H9 (cell line): ENCODE results near the gene AMIGO3. TPM values are rescaled to one million over a fixed set of nuclear protein-coding genes. Genes with fewer than 3 reads are reported as not detected.

Experiments
- DNase-seq: peaks from one replicate; pipeline ENCODE4 v3.0.0-alpha.2; 2017
- H2AFZ ChIP-seq: one replicate; pipeline ENCODE4 v1.6.1; 2013; ENCODE audit warnings: mild to moderate bottlenecking, low read length, control low read depth, moderate library complexity
- H2AK5ac ChIP-seq: 2 replicates; pipeline ENCODE4 v1.6.1; 2013; ENCODE audit warnings: low read length, control low read depth, mixed read lengths; ENCODE audit not compliant: insufficient read length
- H2BK120ac ChIP-seq: one replicate; pipeline ENCODE4 v1.6.1; 2013; ENCODE audit warnings: low read depth, mild to moderate bottlenecking, low read length, control low read depth, inconsistent platforms; ENCODE audit not compliant: poor library complexity, severe bottlenecking
- H2BK12ac ChIP-seq: 2 replicates; pipeline ENCODE4 v1.6.1; 2013; ENCODE audit warnings: low read length, control low read depth, mixed read lengths, low read depth; ENCODE audit not compliant: insufficient read length
- H2BK15ac ChIP-seq: 2 replicates; pipeline ENCODE4 v1.6.1; 2013; ENCODE audit warnings: low read depth, low read length, control low read depth
- H2BK20ac ChIP-seq: one replicate; pipeline ENCODE4 v1.6.1; 2013; ENCODE audit warnings: low read depth, mild to moderate bottlenecking, low read length, control low read depth, inconsistent platforms; ENCODE audit not compliant: poor library complexity, severe bottlenecking
- H2BK5ac ChIP-seq: 2 replicates; pipeline ENCODE4 v1.6.1; 2013; ENCODE audit warnings: low read length, control low read depth, mixed read lengths; ENCODE audit not compliant: insufficient read length
- H3K14ac ChIP-seq: 2 replicates; pipeline ENCODE4 v1.6.1; 2013; ENCODE audit warnings: low read length, control low read depth; ENCODE audit not compliant: insufficient read depth
- H3K18ac ChIP-seq: 2 replicates; pipeline ENCODE4 v1.6.1; 2013; ENCODE audit warnings: low read depth, mild to moderate bottlenecking, mixed read lengths, low read length, control low read depth; ENCODE audit not compliant: insufficient read length
- H3K23ac ChIP-seq: 2 replicates; pipeline ENCODE4 v1.6.1; 2013; ENCODE audit warnings: low read length, control low read depth, mixed read lengths, low read depth; ENCODE audit not compliant: insufficient read length
- H3K23me2 ChIP-seq: 2 replicates; pipeline ENCODE4 v1.6.1; 2013; ENCODE audit warnings: low read depth, mild to moderate bottlenecking, mixed read lengths, low read length, control low read depth; ENCODE audit not compliant: insufficient read length, poor library complexity, severe bottlenecking
- H3K27ac ChIP-seq: 2 replicates; pipeline ENCODE4 v1.5.1; 2013; ENCODE audit warnings: low read length, control low read depth, mixed read lengths, low read depth; ENCODE audit not compliant: insufficient read length
- H3K27me3 ChIP-seq: 2 replicates; pipeline ENCODE4 v1.6.1; 2013; ENCODE audit warnings: low read length, control low read depth, inconsistent platforms; ENCODE audit not compliant: insufficient read depth
- H3K4ac ChIP-seq: 2 replicates; pipeline ENCODE4 v1.6.1; 2013; ENCODE audit warnings: low read depth, mild to moderate bottlenecking, control low read depth, inconsistent platforms, low read length, moderate library complexity
- H3K4me1 ChIP-seq: 2 replicates; pipeline ENCODE4 v1.6.1; 2013; ENCODE audit warnings: low read length, control low read depth, inconsistent platforms; ENCODE audit not compliant: insufficient read depth
- H3K4me2 ChIP-seq: 2 replicates; pipeline ENCODE4 v1.6.1; 2013; ENCODE audit warnings: low read length, control low read depth, mixed read lengths; ENCODE audit not compliant: insufficient read length, insufficient read depth
- H3K56ac ChIP-seq: 2 replicates; pipeline ENCODE4 v1.6.1; 2013; ENCODE audit warnings: low read depth, mild to moderate bottlenecking, mixed read lengths, low read length, control low read depth; ENCODE audit not compliant: insufficient read length
- H3K79me1 ChIP-seq: 2 replicates; pipeline ENCODE4 v1.6.1; 2013; ENCODE audit warnings: low read depth, mild to moderate bottlenecking, moderate library complexity, low read length, control low read depth, inconsistent platforms; ENCODE audit not compliant: insufficient read depth, poor library complexity, severe bottlenecking
- H3K79me2 ChIP-seq: 2 replicates; pipeline ENCODE4 v1.6.1; 2013; ENCODE audit warnings: low read length, control low read depth, inconsistent platforms; ENCODE audit not compliant: insufficient read depth
- H3K9ac ChIP-seq: 2 replicates; pipeline ENCODE4 v1.6.1; 2013; ENCODE audit warnings: low read length, control low read depth, mixed read lengths; ENCODE audit not compliant: insufficient read length; ENCODE audit errors: extremely low read depth
- H3K9me3 ChIP-seq: one replicate; pipeline ENCODE4 v1.6.1; 2013; ENCODE audit warnings: low read depth, low read length, inconsistent platforms; ENCODE audit not compliant: control insufficient read depth
- H3T11ph ChIP-seq: one replicate; pipeline ENCODE4 v1.6.1; 2013; ENCODE audit warnings: mild to moderate bottlenecking, low read length, control low read depth, inconsistent platforms
- H4K20me1 ChIP-seq: one replicate; pipeline ENCODE4 v1.6.1; 2013; ENCODE audit not compliant: control insufficient read depth, insufficient read length, insufficient read depth
- H4K5ac ChIP-seq: 2 replicates; pipeline ENCODE4 v1.6.1; 2013; ENCODE audit warnings: low read depth, mild to moderate bottlenecking, mixed read lengths, low read length, control low read depth; ENCODE audit not compliant: insufficient read length
- H4K8ac ChIP-seq: replicated peaks from 2 replicates; pipeline ENCODE4 v1.6.1; 2013; ENCODE audit warnings: low read length, control low read depth, mixed read lengths, low read depth; ENCODE audit not compliant: insufficient read length
- H4K91ac ChIP-seq: 2 replicates; pipeline ENCODE4 v1.6.1; 2013; ENCODE audit warnings: low read depth, mild to moderate bottlenecking, moderate library complexity, mixed read lengths, low read length, control low read depth; ENCODE audit not compliant: insufficient read length
- H3K27ac Mint-ChIP-seq, 3 experiments: 2 replicates in 2 of 3; 3 replicates in 1 of 3; pipeline ENCODE4 v1.8.0; 2020 to 2021; ENCODE audit warnings: mixed read lengths in 3 of 3, mild to moderate bottlenecking in 1 of 3, moderate library complexity in 1 of 3
- H3K27me3 Mint-ChIP-seq: 2 replicates; pipeline ENCODE4 v1.8.0; 2021; ENCODE audit warnings: low read depth, mild to moderate bottlenecking, moderate library complexity, mixed read lengths
- H3K36me3 Mint-ChIP-seq, 3 experiments: 2 replicates in 2 of 3; 3 replicates in 1 of 3; pipeline ENCODE4 v1.8.0; 2020 to 2021; ENCODE audit warnings: low read depth in 3 of 3, mixed read lengths in 3 of 3; ENCODE audit not compliant: insufficient read depth in 1 of 3
- H3K4me1 Mint-ChIP-seq, 2 experiments: 2 replicates each; pipeline ENCODE4 v1.8.0; 2020; ENCODE audit warnings: mixed read lengths in 2 of 2
- H3K4me3 Mint-ChIP-seq, 2 experiments: 2 replicates in 1 of 2; 3 replicates in 1 of 2; pipeline ENCODE4 v1.8.0; 2020 to 2021; ENCODE audit warnings: mild to moderate bottlenecking in 2 of 2, mixed read lengths in 2 of 2, moderate library complexity in 1 of 2
- H3K9me3 Mint-ChIP-seq, 2 experiments: 2 replicates in 1 of 2; 3 replicates in 1 of 2; pipeline ENCODE4 v1.8.0; 2020; ENCODE audit warnings: mild to moderate bottlenecking in 2 of 2, mixed read lengths in 2 of 2, moderate library complexity in 1 of 2
- WGBS: extraction: QIAGEN DNeasy Blood & Tissue Kit; methylation state at CpG from one replicate; pipeline ENCODE4 v1.1.7; 2013; ENCODE audit warnings: missing lambda C conversion rate, low lambda C conversion rate, mixed read lengths; ENCODE audit not compliant: insufficient read length; ENCODE audit errors: extremely low coverage; 5-methylcytosine and 5-hydroxymethylcytosine counted together
- total RNA-seq: library from RNA; stranded (reverse); gene quantifications from 2 replicates; pipeline ENCODE4 v1.2.1, GENCODE V29; 2021
- TF ChIP-seq, protein P1 (sequence below): fragments of 200-600 bp; sonication (generic); conservative IDR thresholded peaks from 3 replicates; pipeline ENCODE4 v1.8.0; 2021; ENCODE audit warnings: antibody characterized with exemption, mild to moderate bottlenecking

Gene AMIGO3
- total RNA-seq, 1 experiment from 2014 or later: 3.8 TPM

DNA sequence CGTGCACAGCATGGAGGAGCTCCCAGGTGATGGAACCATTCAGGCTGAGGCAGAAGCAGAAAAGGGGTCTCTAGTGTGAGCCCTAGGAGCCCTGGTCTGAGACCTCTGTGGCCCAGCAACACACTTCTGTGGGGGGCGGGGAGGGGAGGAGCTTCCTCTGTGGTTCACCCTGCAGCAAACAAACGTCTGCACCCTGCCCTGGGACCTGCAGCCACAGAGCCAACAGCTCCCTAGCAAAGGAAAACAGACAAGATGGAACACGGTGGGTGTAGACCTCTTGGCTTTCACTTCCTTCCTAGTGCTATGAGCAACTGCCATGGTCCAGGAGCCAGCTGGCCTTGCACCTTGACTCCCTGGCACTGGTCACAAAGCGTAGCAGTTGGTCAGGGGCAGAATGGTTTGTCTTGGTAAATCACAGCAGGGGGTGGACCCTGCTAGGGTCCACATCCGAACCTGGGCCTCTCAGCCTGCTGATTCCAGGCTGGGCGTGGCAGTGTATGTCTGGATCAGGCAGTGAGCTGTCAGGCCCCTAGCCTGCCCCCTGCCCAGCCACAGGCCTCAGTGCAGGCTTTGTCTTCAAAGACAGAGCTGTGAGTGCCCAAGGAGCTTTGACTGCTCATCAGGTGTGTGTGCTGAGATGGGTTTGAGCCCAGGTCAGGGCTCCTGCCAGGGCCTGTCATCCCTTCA, 6.7 kb downstream of the AMIGO3 start:
- WGBS: no CpG with 5 or more reads among the region's 7 CpGs

More for the DNA sequence above, 6.7 kb downstream of the AMIGO3 start:
- no peak overlapping the region for H3K9ac ChIP-seq
- H2BK12ac ChIP-seq: no peak overlapping the region
- no peak overlapping the region for H2BK15ac ChIP-seq
- H3K14ac ChIP-seq: no peak overlapping the region
- no peak overlapping the region for H4K8ac ChIP-seq
- H3K56ac ChIP-seq: no peak overlapping the region
- H2AK5ac ChIP-seq: no peak overlapping the region
- no peak overlapping the region for H2BK20ac ChIP-seq
- TF ChIP-seq, protein P1, sequence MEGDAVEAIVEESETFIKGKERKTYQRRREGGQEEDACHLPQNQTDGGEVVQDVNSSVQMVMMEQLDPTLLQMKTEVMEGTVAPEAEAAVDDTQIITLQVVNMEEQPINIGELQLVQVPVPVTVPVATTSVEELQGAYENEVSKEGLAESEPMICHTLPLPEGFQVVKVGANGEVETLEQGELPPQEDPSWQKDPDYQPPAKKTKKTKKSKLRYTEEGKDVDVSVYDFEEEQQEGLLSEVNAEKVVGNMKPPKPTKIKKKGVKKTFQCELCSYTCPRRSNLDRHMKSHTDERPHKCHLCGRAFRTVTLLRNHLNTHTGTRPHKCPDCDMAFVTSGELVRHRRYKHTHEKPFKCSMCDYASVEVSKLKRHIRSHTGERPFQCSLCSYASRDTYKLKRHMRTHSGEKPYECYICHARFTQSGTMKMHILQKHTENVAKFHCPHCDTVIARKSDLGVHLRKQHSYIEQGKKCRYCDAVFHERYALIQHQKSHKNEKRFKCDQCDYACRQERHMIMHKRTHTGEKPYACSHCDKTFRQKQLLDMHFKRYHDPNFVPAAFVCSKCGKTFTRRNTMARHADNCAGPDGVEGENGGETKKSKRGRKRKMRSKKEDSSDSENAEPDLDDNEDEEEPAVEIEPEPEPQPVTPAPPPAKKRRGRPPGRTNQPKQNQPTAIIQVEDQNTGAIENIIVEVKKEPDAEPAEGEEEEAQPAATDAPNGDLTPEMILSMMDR: peak; percentile 25; the same call in 2 of the 3 replicates
- H3K27me3 ChIP-seq: no peaks in the 10 kb centered on the region
- no peak overlapping the region for H2BK5ac ChIP-seq
- H4K91ac ChIP-seq: no peak overlapping the region
- Mint-ChIP-seq H3K27ac (no peak overlapping the region; a peak in 1 of 7 replicates), H3K36me3 (peaks cover 0 to 12% (median 8%) of the 10 kb centered on the region in 3 experiments; a peak in 4 of 7 replicates), H3K9me3 (no peaks in the 10 kb centered on the region), H3K4me3 (no peak overlapping the region), H3K27me3 (no peaks in the 10 kb centered on the region; the same call in 1 of the 2 replicates), H3K4me1 (no peaks in the 10 kb centered on the region)
- no peaks in the 10 kb centered on the region for H3K79me2 ChIP-seq
- no peaks in the 10 kb centered on the region for H3K4me1 ChIP-seq
- no peaks in the 10 kb centered on the region for H3K9me3 ChIP-seq
- no peak overlapping the region for H2AFZ ChIP-seq
- no peak overlapping the region for H3K23ac ChIP-seq
- H4K20me1 ChIP-seq: no peaks in the 10 kb centered on the region
- H3K4me2 ChIP-seq: no peak overlapping the region
- H4K5ac ChIP-seq: no peak overlapping the region
- H3K79me1 ChIP-seq: no peaks in the 10 kb centered on the region
- no peak overlapping the region for H3K18ac ChIP-seq
- no peak overlapping the region for H3K27ac ChIP-seq
- no peak overlapping the region for H2BK120ac ChIP-seq
- no peak overlapping the region for H3T11ph ChIP-seq
- no peak for DNase-seq
- H3K23me2 ChIP-seq: no peaks in the 10 kb centered on the region
- no peak overlapping the region for H3K4ac ChIP-seq
